ENCODE results near the gene SRSF3.

Gene SRSF3

DNA sequence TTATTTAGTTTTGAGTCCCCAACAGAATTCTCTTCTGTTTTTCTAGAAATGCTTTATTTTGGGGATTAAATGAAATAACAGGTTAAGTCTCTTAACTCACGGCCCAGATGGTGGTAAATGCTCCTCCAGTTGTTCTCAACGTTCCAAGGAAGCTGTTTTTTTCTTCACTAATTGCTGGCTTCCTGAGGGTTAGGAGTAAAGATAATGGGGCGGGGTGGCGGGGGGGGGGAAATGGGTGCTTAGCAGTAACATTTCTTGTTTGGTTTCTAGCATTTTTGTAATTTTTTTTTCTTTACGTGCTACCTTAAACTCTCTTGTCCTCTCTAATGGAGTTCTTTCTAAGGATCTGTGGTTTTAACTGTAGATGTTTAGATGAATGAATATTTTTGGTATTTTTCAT lies 2.2 kb downstream of the SRSF3 start:
- ChIA-PET POLR2A (interaction anchor here (1.2 to 1.5 kb wide), 2 partner anchors 17 to 18 kb away, joined by 4 read pairs; no protein-coding TSS in a partner anchor), CTCF (interaction anchor here (0.6 kb wide), 1 partner anchor 43 kb away, joined by 3 read pairs; no protein-coding TSS in a partner anchor)
- no peak for DNase-seq (ENCODE audit: extremely low spot score)
- no peak for TF ChIP-seq LEF1 (IDR thresholded peaks at IDR 0.05; ENCODE audit: borderline replicate concordance)
- TF ChIP-seq ARNT (IDR thresholded peaks at IDR 0.05): no peak
- no peak for TF ChIP-seq L3MBTL2 (conservative IDR thresholded peaks at IDR 0.05)
- no peak for TF ChIP-seq SP1 (IDR thresholded peaks at IDR 0.05)
- no peak for TF ChIP-seq NFRKB (IDR thresholded peaks at IDR 0.05)
- TF ChIP-seq HDGF (IDR thresholded peaks at IDR 0.05; ENCODE audit: borderline replicate concordance): no peak
- TF ChIP-seq TARDBP (IDR thresholded peaks at IDR 0.05): no peak
- no peak for TF ChIP-seq CTBP1 (IDR thresholded peaks at IDR 0.05; ENCODE audit: borderline replicate concordance)
- no peak for TF ChIP-seq ELF4 (IDR thresholded peaks at IDR 0.05)
- TF ChIP-seq FOXM1 (IDR thresholded peaks at IDR 0.05; ENCODE audit: borderline replicate concordance): no peak
- TF ChIP-seq BHLHE40 (IDR thresholded peaks at IDR 0.05; ENCODE audit: borderline replicate concordance): no peak
- TF ChIP-seq PKNOX1 (IDR thresholded peaks at IDR 0.05): no peak
- TF ChIP-seq ZNF384 (IDR thresholded peaks at IDR 0.05): no peak
- no peak for TF ChIP-seq FOXK2 (IDR thresholded peaks at IDR 0.05)
- no peak for TF ChIP-seq SUZ12 (IDR thresholded peaks at IDR 0.05)
- no peak for TF ChIP-seq FOXA1 (IDR thresholded peaks at IDR 0.05)

GRCh38 chr6:36597775-36598174 lies 3.6 kb downstream of the SRSF3 start:
- ChIA-PET POLR2A (interaction anchor here (1.2 to 2.5 kb wide), 4 partner anchors 8 to 277 kb away, joined by 3 to 10 read pairs (median 4); partner anchors contain the start of gene PPIL1), CTCF (interaction anchor here (0.5 to 0.6 kb wide), 4 partner anchors 20 to 154 kb away, joined by 3 to 4 read pairs (median 4); no protein-coding TSS in a partner anchor)
- DNase-seq (ENCODE audit: extremely low spot score): no peak

DNA sequence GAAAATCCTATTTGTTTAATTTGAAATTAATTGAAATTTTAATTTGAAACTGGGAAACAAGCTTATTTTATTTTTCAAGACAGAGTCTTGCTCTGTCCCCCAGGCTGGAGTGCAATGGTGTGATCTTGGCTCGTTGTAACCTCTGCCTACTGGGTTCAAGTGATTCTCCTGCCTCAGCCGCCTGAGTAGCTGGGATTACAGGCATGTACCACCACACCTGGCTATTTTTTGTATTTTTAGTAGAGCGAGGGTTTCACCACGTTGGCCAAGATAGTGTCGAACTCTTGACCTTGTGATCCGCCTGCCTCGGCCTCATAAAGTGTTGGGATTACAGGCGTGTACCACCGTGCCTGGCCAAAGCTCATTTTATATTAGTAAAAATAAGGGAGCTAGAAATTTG lies 4.2 kb downstream of the SRSF3 start:
- TF ChIP-seq PKNOX1 (IDR thresholded peaks at IDR 0.05): no peak
- no peak for TF ChIP-seq BHLHE40 (IDR thresholded peaks at IDR 0.05; ENCODE audit: borderline replicate concordance)
- TF ChIP-seq ZNF384 (IDR thresholded peaks at IDR 0.05): no peak
- TF ChIP-seq CTBP1 (IDR thresholded peaks at IDR 0.05; ENCODE audit: borderline replicate concordance): no peak
- TF ChIP-seq SP1 (IDR thresholded peaks at IDR 0.05): no peak
- TF ChIP-seq LEF1 (IDR thresholded peaks at IDR 0.05; ENCODE audit: borderline replicate concordance): no peak
- TF ChIP-seq NFRKB (IDR thresholded peaks at IDR 0.05): no peak
- no peak for TF ChIP-seq ELF4 (IDR thresholded peaks at IDR 0.05)
- no peak for TF ChIP-seq HDGF (IDR thresholded peaks at IDR 0.05; ENCODE audit: borderline replicate concordance)
- no peak for TF ChIP-seq FOXM1 (IDR thresholded peaks at IDR 0.05; ENCODE audit: borderline replicate concordance)
- TF ChIP-seq FOXK2 (IDR thresholded peaks at IDR 0.05): no peak
- no peak for TF ChIP-seq FOXA1 (IDR thresholded peaks at IDR 0.05)
- TF ChIP-seq L3MBTL2 (conservative IDR thresholded peaks at IDR 0.05): no peak
- TF ChIP-seq TARDBP (IDR thresholded peaks at IDR 0.05): no peak
- TF ChIP-seq SUZ12 (IDR thresholded peaks at IDR 0.05): no peak
- no peak for TF ChIP-seq ARNT (IDR thresholded peaks at IDR 0.05)
- ChIA-PET CTCF (interaction anchor here (0.6 kb wide), 1 partner anchor 30 kb away, joined by 4 read pairs; no protein-coding TSS in a partner anchor), POLR2A (interaction anchor here (1.2 to 2.5 kb wide), 3 partner anchors 8 to 52 kb away, joined by 4 to 10 read pairs (median 4); no protein-coding TSS in a partner anchor)
- no peak for DNase-seq (ENCODE audit: extremely low spot score)

More at GRCh38 chr6:36597775-36598174, 3.6 kb downstream of the SRSF3 start:
- TF ChIP-seq SP1 (IDR thresholded peaks at IDR 0.05) (no peak), HDGF (IDR thresholded peaks at IDR 0.05; ENCODE audit: borderline replicate concordance) (no peak), PKNOX1 (IDR thresholded peaks at IDR 0.05) (no peak), ZNF384 (IDR thresholded peaks at IDR 0.05) (no peak), NFRKB (IDR thresholded peaks at IDR 0.05) (no peak), FOXK2 (IDR thresholded peaks at IDR 0.05) (no peak), LEF1 (IDR thresholded peaks at IDR 0.05; ENCODE audit: borderline replicate concordance) (no peak), FOXA1 (IDR thresholded peaks at IDR 0.05) (no peak), FOXM1 (IDR thresholded peaks at IDR 0.05; ENCODE audit: borderline replicate concordance) (no peak), CTBP1 (IDR thresholded peaks at IDR 0.05; ENCODE audit: borderline replicate concordance) (no peak), ELF4 (IDR thresholded peaks at IDR 0.05) (no peak), SUZ12 (IDR thresholded peaks at IDR 0.05) (no peak), BHLHE40 (IDR thresholded peaks at IDR 0.05; ENCODE audit: borderline replicate concordance) (no peak)

DNA sequence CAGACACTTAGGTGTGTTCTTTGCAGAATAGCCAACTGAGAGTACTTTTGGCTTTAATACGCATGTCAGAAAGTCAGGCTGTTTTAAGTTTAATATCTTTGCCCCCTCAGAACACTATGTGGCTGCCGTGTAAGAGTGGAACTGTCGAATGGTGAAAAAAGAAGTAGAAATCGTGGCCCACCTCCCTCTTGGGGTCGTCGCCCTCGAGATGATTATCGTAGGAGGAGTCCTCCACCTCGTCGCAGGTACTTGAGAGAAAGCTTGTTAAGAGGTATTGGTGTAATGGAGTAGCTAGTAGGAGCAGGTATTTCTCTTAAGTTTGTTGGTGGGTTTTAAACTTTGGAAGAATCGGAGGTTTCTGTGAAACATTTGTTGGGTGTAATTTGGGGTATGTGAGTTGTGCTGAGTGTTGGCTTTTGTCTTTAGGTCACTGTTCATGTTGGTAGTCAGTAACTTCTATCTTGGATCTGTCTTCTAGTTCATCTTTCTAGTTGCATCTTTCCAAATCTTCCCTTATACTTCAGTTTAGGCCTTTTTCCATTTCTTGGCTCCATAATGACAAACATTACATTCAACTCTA lies 4.7 kb downstream of the SRSF3 start:
- ChIA-PET CTCF (no interaction called here), POLR2A (interaction anchor here (1.2 to 2.5 kb wide), 3 partner anchors 7 to 53 kb away, joined by 4 to 10 read pairs (median 4); no protein-coding TSS in a partner anchor)
- no peak for DNase-seq (ENCODE audit: extremely low spot score)
- TF ChIP-seq ARNT (IDR thresholded peaks at IDR 0.05) (no peak), TARDBP (IDR thresholded peaks at IDR 0.05) (no peak)

GRCh38 chr6:36599791-36600209 lies 5.6 kb downstream of the SRSF3 start:
- DNase-seq (ENCODE audit: extremely low spot score): no peak
- POLR2A ChIA-PET: interaction anchor here (2.5 kb wide), 1 partner anchor 9 kb away, joined by 10 read pairs; no protein-coding TSS in a partner anchor
- CTCF ChIA-PET: no interaction called here
- TF ChIP-seq ARNT (IDR thresholded peaks at IDR 0.05): no peak
- no peak for TF ChIP-seq PKNOX1 (IDR thresholded peaks at IDR 0.05)
- no peak for TF ChIP-seq L3MBTL2 (conservative IDR thresholded peaks at IDR 0.05)
- TF ChIP-seq ELF4 (IDR thresholded peaks at IDR 0.05): no peak
- no peak for TF ChIP-seq SP1 (IDR thresholded peaks at IDR 0.05)
- no peak for TF ChIP-seq ZNF384 (IDR thresholded peaks at IDR 0.05)
- no peak for TF ChIP-seq NFRKB (IDR thresholded peaks at IDR 0.05)
- TF ChIP-seq FOXK2 (IDR thresholded peaks at IDR 0.05): no peak
- no peak for TF ChIP-seq FOXA1 (IDR thresholded peaks at IDR 0.05)
- no peak for TF ChIP-seq HDGF (IDR thresholded peaks at IDR 0.05; ENCODE audit: borderline replicate concordance)
